Measurements from ENCODE around the gene FIBP.

FIBP gene

DNA sequence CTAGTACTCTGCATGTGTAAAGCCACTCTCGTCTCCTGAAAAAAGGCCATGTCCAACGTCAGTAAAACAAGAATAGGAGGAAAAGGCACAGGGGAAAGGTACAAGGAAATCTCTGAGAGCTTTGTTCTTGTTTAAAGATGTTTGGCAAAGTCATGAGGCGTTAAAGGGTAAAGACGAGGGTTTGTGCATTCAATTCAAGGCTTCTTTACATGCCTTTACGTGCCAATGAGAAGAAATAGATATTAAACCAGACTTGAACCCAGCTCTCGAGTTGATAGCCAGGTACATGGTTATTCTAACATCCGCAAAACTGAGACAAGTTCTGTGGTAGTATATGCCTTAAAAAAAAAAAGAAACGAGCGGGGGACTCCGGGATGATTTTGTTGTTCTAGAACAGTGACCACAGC lies 29.6 kb downstream of the FIBP start:
- peak overlapping the region; percentile 96 for H3K27ac ChIP-seq
- H3K36me3 ChIP-seq = peaks cover 43% of the 10 kb centered on the region
- no peaks in the 10 kb centered on the region for H3K27me3 ChIP-seq
- TF ChIP-seq, protein P1, sequence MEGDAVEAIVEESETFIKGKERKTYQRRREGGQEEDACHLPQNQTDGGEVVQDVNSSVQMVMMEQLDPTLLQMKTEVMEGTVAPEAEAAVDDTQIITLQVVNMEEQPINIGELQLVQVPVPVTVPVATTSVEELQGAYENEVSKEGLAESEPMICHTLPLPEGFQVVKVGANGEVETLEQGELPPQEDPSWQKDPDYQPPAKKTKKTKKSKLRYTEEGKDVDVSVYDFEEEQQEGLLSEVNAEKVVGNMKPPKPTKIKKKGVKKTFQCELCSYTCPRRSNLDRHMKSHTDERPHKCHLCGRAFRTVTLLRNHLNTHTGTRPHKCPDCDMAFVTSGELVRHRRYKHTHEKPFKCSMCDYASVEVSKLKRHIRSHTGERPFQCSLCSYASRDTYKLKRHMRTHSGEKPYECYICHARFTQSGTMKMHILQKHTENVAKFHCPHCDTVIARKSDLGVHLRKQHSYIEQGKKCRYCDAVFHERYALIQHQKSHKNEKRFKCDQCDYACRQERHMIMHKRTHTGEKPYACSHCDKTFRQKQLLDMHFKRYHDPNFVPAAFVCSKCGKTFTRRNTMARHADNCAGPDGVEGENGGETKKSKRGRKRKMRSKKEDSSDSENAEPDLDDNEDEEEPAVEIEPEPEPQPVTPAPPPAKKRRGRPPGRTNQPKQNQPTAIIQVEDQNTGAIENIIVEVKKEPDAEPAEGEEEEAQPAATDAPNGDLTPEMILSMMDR (IDR thresholded peaks at IDR 0.05) = no peak
- no peaks in the 10 kb centered on the region for H3K9me3 ChIP-seq
- H3K4me1 ChIP-seq (ENCODE audit: control insufficient read depth in 1 of 2, insufficient read depth in 1 of 2, low read depth in 1 of 2, low read length in 1 of 2) = peaks cover 64 to 65% of the 10 kb centered on the region in 2 experiments
- peak overlapping the region; percentile 97 to 98 for H3K4me3 ChIP-seq (ENCODE audit: low read depth in 1 of 2, low read length in 1 of 2)

DNA sequence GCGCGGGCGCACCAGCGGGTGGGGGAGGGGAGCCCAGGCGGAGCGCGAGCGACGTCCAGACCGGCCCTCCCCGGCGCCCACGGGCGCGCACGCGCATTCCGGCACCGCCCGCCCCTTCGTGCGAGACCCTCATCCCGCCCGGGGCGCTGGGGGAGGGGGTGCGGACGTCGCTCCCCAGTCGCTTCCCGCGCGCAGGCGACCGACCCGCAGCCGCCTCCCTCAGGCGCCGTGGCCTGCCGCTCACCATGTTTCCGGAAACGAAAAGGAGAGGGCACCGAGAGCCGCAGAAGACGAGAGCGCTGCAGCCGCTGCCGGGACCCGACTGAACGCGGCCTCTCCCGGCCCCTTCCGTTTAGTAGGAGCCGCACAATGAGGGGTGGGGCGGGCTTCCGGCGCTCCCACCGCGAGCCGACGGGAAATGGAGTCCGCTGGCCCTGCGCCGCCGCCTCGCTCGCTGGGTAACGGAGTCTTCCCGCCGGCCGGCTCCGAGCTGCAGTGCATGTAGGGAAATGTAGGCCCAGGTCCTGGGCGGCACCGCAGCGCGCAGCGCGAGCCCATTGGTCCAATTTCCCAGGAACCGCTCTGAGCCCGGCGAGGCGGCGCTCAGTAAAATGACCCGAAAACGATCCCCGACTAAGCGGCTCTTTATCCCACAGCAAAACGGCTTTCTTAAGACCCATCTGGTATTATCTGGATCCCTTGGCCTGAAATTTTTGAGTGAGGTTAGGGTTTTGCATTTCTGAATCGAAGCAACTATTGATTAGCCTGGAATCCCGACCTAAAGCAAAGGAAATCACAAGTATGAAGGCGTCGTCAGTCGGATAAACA lies 30.2 kb downstream of the FIBP start, which contains the start of gene CFL1:
Gene CFL1, minus strand, starts transcription at position 328 of the 828 bp plus-strand sequence. Its CDS starts 81 bp downstream, at position 247.
- Histone ChIP-seq H3K27ac (peak within 1 kb of the TSS; percentile 96), H3K36me3 (peaks cover 43% of the 10 kb centered on the region), H3K9me3 (no peaks in the 10 kb centered on the region), H3K27me3 (no peaks in the 10 kb centered on the region), H3K4me1 (ENCODE audit: control insufficient read depth in 1 of 2, insufficient read depth in 1 of 2, low read depth in 1 of 2, low read length in 1 of 2) (peaks cover 64 to 70% of the 10 kb centered on the region in 2 experiments), H3K4me3 (ENCODE audit: low read depth in 1 of 2, low read length in 1 of 2) (peak within 1 kb of the TSS; percentile 97 to 98)
- TF ChIP-seq, protein P1 (IDR thresholded peaks at IDR 0.05) = peak; percentile 48

DNA sequence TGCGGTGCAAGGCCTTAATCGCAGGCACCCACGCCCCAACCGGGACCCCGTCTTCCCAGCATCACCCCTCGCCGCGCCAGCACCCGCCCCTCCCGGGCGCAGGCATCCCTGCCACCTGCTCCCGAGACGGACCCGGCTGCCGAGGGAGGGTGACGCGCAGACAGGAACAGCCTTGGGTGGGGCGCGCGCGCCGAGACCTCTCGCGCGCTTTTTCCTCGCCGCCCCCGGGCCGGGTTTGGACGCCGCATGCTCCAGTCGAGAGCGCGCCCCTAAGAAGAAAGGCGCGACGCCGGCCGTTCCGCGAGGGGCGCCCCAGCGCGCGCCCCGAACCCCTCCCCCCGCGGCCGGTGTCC lies 30.8 kb downstream of the FIBP start:
- peak overlapping the region; percentile 97 to 98 for H3K4me3 ChIP-seq (ENCODE audit: low read depth in 1 of 2, low read length in 1 of 2)

DNA sequence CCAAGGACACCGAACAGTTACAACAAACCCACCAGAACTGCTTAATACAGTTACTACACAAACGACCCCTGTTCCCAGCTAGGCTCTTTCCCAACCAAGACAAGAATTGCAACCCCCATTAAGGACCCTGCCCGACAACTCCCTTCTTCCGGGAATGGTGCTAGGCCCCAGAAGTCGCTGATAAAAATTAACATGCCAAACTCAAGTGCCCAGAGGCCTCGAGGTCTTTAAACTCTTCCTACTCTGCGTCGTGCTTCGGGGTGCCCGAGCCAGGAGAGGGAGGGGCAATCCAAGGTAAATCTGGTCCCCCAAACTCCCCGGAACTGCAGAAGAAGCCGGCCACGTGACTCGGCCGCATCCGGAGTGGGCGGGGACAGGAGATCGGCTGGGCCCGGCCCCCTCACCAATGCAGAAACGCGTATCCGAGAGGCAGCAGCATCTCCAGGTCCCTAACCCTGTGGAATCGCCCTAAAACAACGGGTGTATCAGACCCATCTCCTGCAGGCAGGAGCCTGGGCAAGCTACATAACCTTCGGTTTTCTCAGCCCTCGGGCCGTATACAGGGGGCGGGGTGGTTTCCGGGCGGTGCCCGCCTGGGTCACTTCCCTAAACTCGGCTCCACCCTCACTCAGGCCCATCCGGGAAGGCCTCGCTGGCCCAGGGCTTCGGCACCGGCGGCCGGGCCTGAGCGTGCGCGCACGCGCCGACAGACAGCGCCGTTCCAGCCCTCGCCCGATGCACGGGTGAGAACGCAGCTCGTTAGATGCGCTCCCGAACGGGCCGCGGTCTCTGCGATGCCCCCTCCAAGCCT lies 31.4 kb downstream of the FIBP start:
- peak overlapping the region; percentile 97 to 98 for H3K4me3 ChIP-seq (ENCODE audit: low read depth in 1 of 2, low read length in 1 of 2)
- H3K4me1 ChIP-seq (ENCODE audit: control insufficient read depth in 1 of 2, insufficient read depth in 1 of 2, low read depth in 1 of 2, low read length in 1 of 2) = peaks cover 62 to 63% of the 10 kb centered on the region in 2 experiments
- H3K36me3 ChIP-seq = peaks cover 45% of the 10 kb centered on the region
- H3K9me3 ChIP-seq = no peaks in the 10 kb centered on the region
- TF ChIP-seq, protein P1 (IDR thresholded peaks at IDR 0.05) = peak; percentile 23
- H3K27me3 ChIP-seq = no peaks in the 10 kb centered on the region
- H3K27ac ChIP-seq = peak overlapping the region; percentile 96

More for the DNA sequence above, 30.8 kb downstream of the FIBP start:
- TF ChIP-seq, protein P1 (IDR thresholded peaks at IDR 0.05) = no peak
- H3K4me1 ChIP-seq (ENCODE audit: control insufficient read depth in 1 of 2, insufficient read depth in 1 of 2, low read depth in 1 of 2, low read length in 1 of 2) = peaks cover 64 to 69% of the 10 kb centered on the region in 2 experiments
- H3K27me3 ChIP-seq = no peaks in the 10 kb centered on the region
- peak overlapping the region; percentile 96 for H3K27ac ChIP-seq
- peaks cover 43% of the 10 kb centered on the region for H3K36me3 ChIP-seq
- no peaks in the 10 kb centered on the region for H3K9me3 ChIP-seq

DNA sequence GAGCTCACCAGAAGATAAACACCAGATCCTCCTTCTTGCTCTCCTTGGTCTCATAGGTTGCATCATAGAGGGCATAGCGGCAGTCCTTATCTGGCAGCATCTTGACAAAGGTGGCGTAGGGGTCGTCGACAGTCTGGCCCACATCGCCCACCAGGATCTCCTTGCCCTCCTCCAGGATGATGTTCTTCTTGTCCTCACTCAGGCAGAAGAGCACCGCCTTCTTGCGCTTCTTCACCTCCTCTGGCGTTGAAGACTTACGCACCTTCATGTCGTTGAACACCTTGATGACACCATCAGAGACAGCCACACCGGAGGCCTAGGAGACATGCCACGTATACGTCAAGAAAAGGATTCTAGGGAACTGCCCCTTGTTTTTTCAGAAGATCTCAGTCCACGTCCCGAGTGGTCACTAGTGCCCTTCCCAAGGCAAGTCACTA lies 32.3 kb downstream of the FIBP start:
- Histone ChIP-seq H3K36me3 (peaks cover 54% of the 10 kb centered on the region), H3K27me3 (no peaks in the 10 kb centered on the region), H3K4me1 (ENCODE audit: control insufficient read depth in 1 of 2, insufficient read depth in 1 of 2, low read depth in 1 of 2, low read length in 1 of 2) (peaks cover 52 to 54% of the 10 kb centered on the region in 2 experiments), H3K27ac (peak overlapping the region; percentile 96), H3K9me3 (no peaks in the 10 kb centered on the region), H3K4me3 (ENCODE audit: low read depth in 1 of 2, low read length in 1 of 2) (peak overlapping the region; percentile 97 to 98)
- TF ChIP-seq, protein P1 (IDR thresholded peaks at IDR 0.05) = no peak

Data from neutrophil (primary cell).